Liver (tissue), 9 donors: ENCODE measurements around the gene SCN9A. TPM values are rescaled to one million over a fixed set of nuclear protein-coding genes. Genes with fewer than 3 reads are reported as not detected.

Experiments
- DNase-seq: peaks from one replicate; pipeline ENCODE4 v3.0.0-alpha.2; 2017; ENCODE audit warnings: low spot score
- H3K27ac ChIP-seq, 2 donors: one replicate each; pipeline ENCODE4 v1.7.0; 2013; ENCODE audit warnings: inconsistent platforms in 2 of 2, low read length in 2 of 2, control low read depth in 1 of 2, low read depth in 1 of 2, mild to moderate bottlenecking in 1 of 2
- H3K27me3 ChIP-seq, 4 donors: one replicate each; pipeline versions ENCODE4 v1.6.1 to v1.7.0; 2013; ENCODE audit warnings: low read length in 3 of 4, inconsistent platforms in 1 of 4, mild to moderate bottlenecking in 1 of 4, moderate library complexity in 1 of 4; ENCODE audit not compliant: control insufficient read depth in 4 of 4, insufficient read depth in 4 of 4
- H3K36me3 ChIP-seq, 4 donors: one replicate each; pipeline versions ENCODE4 v1.6.1 to v1.7.0; 2013; ENCODE audit warnings: low read length in 3 of 4, mild to moderate bottlenecking in 3 of 4, low read depth in 1 of 4, moderate library complexity in 1 of 4; ENCODE audit not compliant: control insufficient read depth in 4 of 4, insufficient read depth in 3 of 4
- H3K4me1 ChIP-seq, 4 donors: one replicate each; pipeline versions ENCODE4 v1.6.1 to v1.7.0; 2013; ENCODE audit warnings: low read length in 3 of 4, mild to moderate bottlenecking in 3 of 4, moderate library complexity in 1 of 4; ENCODE audit not compliant: control insufficient read depth in 4 of 4, insufficient read depth in 4 of 4
- H3K4me3 ChIP-seq, 3 donors: one replicate each; pipeline versions ENCODE4 v1.6.1 to v1.7.0; 2013; ENCODE audit warnings: low read length in 3 of 3, control low read depth in 1 of 3, low read depth in 1 of 3, mild to moderate bottlenecking in 1 of 3
- H3K9ac ChIP-seq, 2 donors: one replicate each; pipeline ENCODE4 v1.7.0; 2013; ENCODE audit warnings: low read length in 2 of 2, mild to moderate bottlenecking in 2 of 2, moderate library complexity in 2 of 2, control low read depth in 1 of 2, low read depth in 1 of 2
- H3K9me3 ChIP-seq, 4 donors: one replicate each; pipeline versions ENCODE4 v1.6.1 to v1.7.0; 2013; ENCODE audit warnings: low read length in 3 of 4; ENCODE audit not compliant: control insufficient read depth in 4 of 4
- ATF3 ChIP-seq: IDR thresholded peaks from 2 replicates; pipeline ENCODE4 v1.6.1; 2016; ENCODE audit warnings: antibody characterized with exemption
- CTCF ChIP-seq: fragments of 150-350 bp; IDR thresholded peaks from 2 replicates; pipeline ENCODE4 v1.5.1; 2017; ENCODE audit warnings: improper control_type of control experiment, low read depth, low read length; ENCODE audit not compliant: missing input control
- EGR1 ChIP-seq, 2 donors: IDR thresholded peaks; 2 replicates each; pipeline ENCODE4 v1.6.1; 2016 to 2018; ENCODE audit warnings: antibody characterized with exemption in 2 of 2, low read depth in 2 of 2
- FOXA1 ChIP-seq: IDR thresholded peaks from 2 replicates; pipeline ENCODE4 v1.6.1; 2016; ENCODE audit warnings: antibody characterized with exemption
- FOXA2 ChIP-seq: IDR thresholded peaks from 2 replicates; pipeline ENCODE4 v1.6.1; 2016; ENCODE audit warnings: antibody characterized with exemption
- GABPA ChIP-seq, 2 donors: IDR thresholded peaks in 1 of 2; conservative IDR thresholded peaks in 1 of 2; 2 replicates each; pipeline ENCODE4 v1.6.1; 2016; ENCODE audit warnings: antibody characterized with exemption in 2 of 2, mild to moderate bottlenecking in 1 of 2, moderate library complexity in 1 of 2
- HNF4G ChIP-seq: IDR thresholded peaks from 2 replicates; pipeline ENCODE4 v1.6.1; 2016; ENCODE audit warnings: antibody characterized with exemption
- JUND ChIP-seq, 2 donors: IDR thresholded peaks; 2 replicates each; pipeline ENCODE4 v1.6.1; 2016; ENCODE audit warnings: antibody characterized with exemption in 2 of 2
- NR2F2 ChIP-seq: IDR thresholded peaks from 2 replicates; pipeline ENCODE4 v1.6.1; 2016; ENCODE audit warnings: antibody characterized with exemption
- RXRA ChIP-seq, 2 donors: IDR thresholded peaks; 2 replicates each; pipeline ENCODE4 v1.6.1; 2017 to 2018; ENCODE audit warnings: antibody characterized with exemption in 2 of 2, mild to moderate bottlenecking in 1 of 2
- SP1 ChIP-seq: IDR thresholded peaks from 2 replicates; pipeline ENCODE4 v1.6.1; 2018; ENCODE audit warnings: antibody characterized with exemption, mild to moderate bottlenecking
- TAF1 ChIP-seq: conservative IDR thresholded peaks from 2 replicates; pipeline ENCODE4 v1.6.1; 2016; ENCODE audit warnings: antibody characterized with exemption, mild to moderate bottlenecking
- YY1 ChIP-seq: IDR thresholded peaks from 2 replicates; pipeline ENCODE4 v1.6.1; 2016; ENCODE audit warnings: antibody characterized with exemption, mild to moderate bottlenecking
- ZBTB33 ChIP-seq: IDR thresholded peaks from 2 replicates; pipeline ENCODE4 v1.6.1; 2016; ENCODE audit warnings: antibody characterized with exemption
- WGBS: extraction: QIAGEN DNeasy Blood & Tissue Kit; methylation state at CpG from one replicate; pipeline ENCODE4 v1.1.7; 2013; 5-methylcytosine and 5-hydroxymethylcytosine counted together
- polyA plus RNA-seq, 2 donors: library from polyadenylated mRNA; stranded (reverse) in 1 of 2; unstranded in 1 of 2; fragments of 200-250 nt in 1 of 2; fragments of >200 nt in 1 of 2; fragmentation: Nextera tagmentation in 1 of 2; extraction: Ambion mirVana in 1 of 2; gene quantifications; one replicate each; pipeline versions ENCODE4 v1.2.1 to v1.2.3, GENCODE V29; 2013 to 2015
- total RNA-seq, 2 donors: library from RNA; depleted of rRNA; stranded (reverse); fragments of >200 nt; gene quantifications; one replicate each; pipeline ENCODE4 v1.2.3, GENCODE V29; 2014
- TF ChIP-seq, protein P1 (sequence below): IDR thresholded peaks from 2 replicates; pipeline ENCODE4 v1.6.1; 2016; ENCODE audit warnings: antibody characterized with exemption, mild to moderate bottlenecking
- TF ChIP-seq, protein P2 (sequence below): IDR thresholded peaks from 2 replicates; pipeline ENCODE4 v1.6.1; 2016; ENCODE audit warnings: antibody characterized with exemption
- donor health status: healthy.
- donor health status: healthy.
- donor health status: healthy.
- donor health status: healthy.
- donor health status: healthy.

SCN9A gene
- total and polyA plus RNA-seq, 4 donors = 1.2 to 10.1 (median 9.2) TPM

DNA sequence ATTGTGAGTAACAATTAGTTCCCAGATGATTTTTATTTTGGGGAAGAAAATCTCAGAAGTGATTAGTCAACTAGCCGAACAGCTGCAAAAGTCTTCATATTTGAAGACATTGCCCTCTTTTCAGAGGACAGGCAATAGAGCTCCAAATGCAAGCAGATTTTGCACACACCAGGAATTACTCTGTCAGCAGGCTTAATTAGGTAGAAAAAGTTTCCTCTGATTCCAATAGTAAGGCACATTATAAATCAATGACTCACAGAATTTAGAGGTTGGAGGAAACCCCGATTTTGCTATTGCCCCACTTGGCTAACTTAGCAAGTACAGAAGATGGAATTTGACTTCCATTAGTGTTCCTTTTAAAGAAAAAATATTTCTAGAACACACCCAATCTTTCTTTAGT is 217.2 kb downstream of the SCN9A start (continued):
- TF ChIP-seq, protein P1, sequence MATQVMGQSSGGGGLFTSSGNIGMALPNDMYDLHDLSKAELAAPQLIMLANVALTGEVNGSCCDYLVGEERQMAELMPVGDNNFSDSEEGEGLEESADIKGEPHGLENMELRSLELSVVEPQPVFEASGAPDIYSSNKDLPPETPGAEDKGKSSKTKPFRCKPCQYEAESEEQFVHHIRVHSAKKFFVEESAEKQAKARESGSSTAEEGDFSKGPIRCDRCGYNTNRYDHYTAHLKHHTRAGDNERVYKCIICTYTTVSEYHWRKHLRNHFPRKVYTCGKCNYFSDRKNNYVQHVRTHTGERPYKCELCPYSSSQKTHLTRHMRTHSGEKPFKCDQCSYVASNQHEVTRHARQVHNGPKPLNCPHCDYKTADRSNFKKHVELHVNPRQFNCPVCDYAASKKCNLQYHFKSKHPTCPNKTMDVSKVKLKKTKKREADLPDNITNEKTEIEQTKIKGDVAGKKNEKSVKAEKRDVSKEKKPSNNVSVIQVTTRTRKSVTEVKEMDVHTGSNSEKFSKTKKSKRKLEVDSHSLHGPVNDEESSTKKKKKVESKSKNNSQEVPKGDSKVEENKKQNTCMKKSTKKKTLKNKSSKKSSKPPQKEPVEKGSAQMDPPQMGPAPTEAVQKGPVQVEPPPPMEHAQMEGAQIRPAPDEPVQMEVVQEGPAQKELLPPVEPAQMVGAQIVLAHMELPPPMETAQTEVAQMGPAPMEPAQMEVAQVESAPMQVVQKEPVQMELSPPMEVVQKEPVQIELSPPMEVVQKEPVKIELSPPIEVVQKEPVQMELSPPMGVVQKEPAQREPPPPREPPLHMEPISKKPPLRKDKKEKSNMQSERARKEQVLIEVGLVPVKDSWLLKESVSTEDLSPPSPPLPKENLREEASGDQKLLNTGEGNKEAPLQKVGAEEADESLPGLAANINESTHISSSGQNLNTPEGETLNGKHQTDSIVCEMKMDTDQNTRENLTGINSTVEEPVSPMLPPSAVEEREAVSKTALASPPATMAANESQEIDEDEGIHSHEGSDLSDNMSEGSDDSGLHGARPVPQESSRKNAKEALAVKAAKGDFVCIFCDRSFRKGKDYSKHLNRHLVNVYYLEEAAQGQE = no peak
- no peak for TF ChIP-seq SP1
- TF ChIP-seq HNF4G = no peak
- TF ChIP-seq FOXA2 = no peak

GRCh38 chr2:166157578-166157977 is 218.2 kb downstream of the SCN9A start:
- H3K9me3 ChIP-seq = no peaks in the 10 kb centered on the region
- no peak for TF ChIP-seq GABPA (IDR thresholded peaks at IDR 0.05 in 1 of 2, conservative IDR thresholded peaks at IDR 0.05 in 1 of 2)
- no peak for TF ChIP-seq EGR1 (IDR thresholded peaks at IDR 0.05; ENCODE audit: low read depth in 2 of 2)
- no peak for TF ChIP-seq ZBTB33
- TF ChIP-seq RXRA (IDR thresholded peaks at IDR 0.05) = no peak
- TF ChIP-seq, protein P2, sequence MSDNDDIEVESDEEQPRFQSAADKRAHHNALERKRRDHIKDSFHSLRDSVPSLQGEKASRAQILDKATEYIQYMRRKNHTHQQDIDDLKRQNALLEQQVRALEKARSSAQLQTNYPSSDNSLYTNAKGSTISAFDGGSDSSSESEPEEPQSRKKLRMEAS = no peak
- no peak for TF ChIP-seq ATF3
- TF ChIP-seq TAF1 = no peak
- TF ChIP-seq YY1 = no peak
- TF ChIP-seq SP1 = no peak
- no peak for TF ChIP-seq NR2F2
- WGBS = 56% methylated on average over 2 of the region's 2 CpGs

GRCh38 chr2:166156985-166157490 is 218.7 kb downstream of the SCN9A start:
- Histone ChIP-seq H3K27me3 (no peaks in the 10 kb centered on the region), H3K27ac (no peak overlapping the region), H3K9ac (no peak overlapping the region), H3K4me1 (no peaks in the 10 kb centered on the region), H3K36me3 (no peaks in the 10 kb centered on the region), H3K9me3 (no peaks in the 10 kb centered on the region), H3K4me3 (no peak overlapping the region)
- no peak for DNase-seq
- 87% methylated on average over 3 of the region's 3 CpGs for WGBS
- TF ChIP-seq CTCF (no peak), JUND (IDR thresholded peaks at IDR 0.05) (no peak), FOXA1 (no peak), ATF3 (no peak), NR2F2 (no peak), GABPA (IDR thresholded peaks at IDR 0.05 in 1 of 2, conservative IDR thresholded peaks at IDR 0.05 in 1 of 2) (no peak)
- TF ChIP-seq, protein P2 = no peak
- TF ChIP-seq, protein P1 = no peak

More at GRCh38 chr2:166157578-166157977, 218.2 kb downstream of the SCN9A start:
- Histone ChIP-seq H3K27me3 (no peaks in the 10 kb centered on the region), H3K27ac (no peak overlapping the region), H3K36me3 (no peaks in the 10 kb centered on the region), H3K9ac (no peak overlapping the region), H3K4me3 (no peak overlapping the region), H3K4me1 (no peaks in the 10 kb centered on the region)
- no peak for DNase-seq
